ELR (cell line): ENCODE measurements around the gene CLBA1.

Source experiments
- DNase-seq: peaks from one replicate; pipeline ENCODE4 v3.0.0-alpha.2; 2015; ENCODE audit warnings: low read depth

CLBA1 gene

GRCh38 chr14:105005329-105005928 lies 19.8 kb downstream of the CLBA1 start:
- no peak for DNase-seq

DNA sequence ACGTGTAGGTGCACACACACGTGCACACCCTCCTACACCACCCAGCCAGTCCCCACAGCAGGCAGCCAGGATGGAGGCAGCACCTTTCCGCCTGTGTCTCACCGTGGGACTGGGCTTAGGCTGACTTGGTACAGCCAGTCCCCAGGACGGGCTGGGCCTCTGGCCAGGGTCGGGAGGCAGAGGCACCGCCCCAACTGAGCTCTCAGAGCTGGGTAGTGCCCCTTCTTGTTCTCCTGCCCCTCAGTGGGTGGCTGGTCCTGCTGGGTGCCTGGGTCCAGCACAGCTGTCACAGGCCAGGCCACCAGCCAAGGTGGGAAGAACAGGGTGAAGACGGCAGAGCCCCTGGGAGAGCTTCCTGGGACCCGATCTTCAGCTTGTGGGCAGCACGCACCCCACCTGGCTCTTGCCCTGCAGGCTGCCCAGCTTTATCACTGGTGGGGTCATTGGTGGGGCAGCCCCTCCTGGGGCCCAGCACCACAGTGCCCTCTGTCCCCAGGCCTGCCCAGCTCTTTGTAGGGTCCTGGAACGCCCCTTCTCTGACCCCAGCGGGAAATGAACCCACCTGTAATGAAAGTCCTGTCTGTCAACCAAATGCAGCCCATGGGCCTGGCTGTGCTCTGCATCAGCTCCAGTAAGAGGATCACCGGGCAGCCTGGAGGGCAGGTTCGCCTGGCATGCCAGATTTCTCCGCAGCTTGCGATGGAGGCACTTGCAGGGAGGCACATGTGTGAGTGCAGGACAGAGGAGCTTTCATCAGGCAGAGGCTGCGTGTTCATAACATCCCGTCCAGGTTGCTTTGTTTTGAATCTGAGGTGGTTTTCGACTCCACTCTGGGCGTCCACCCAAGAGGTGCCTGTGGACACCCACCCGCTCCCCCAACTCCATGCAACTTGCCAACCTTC lies 20.6 kb downstream of the CLBA1 start:
- no peak for DNase-seq

GRCh38 chr14:105006831-105007592 lies 21.4 kb downstream of the CLBA1 start:
- no peak for DNase-seq

DNA sequence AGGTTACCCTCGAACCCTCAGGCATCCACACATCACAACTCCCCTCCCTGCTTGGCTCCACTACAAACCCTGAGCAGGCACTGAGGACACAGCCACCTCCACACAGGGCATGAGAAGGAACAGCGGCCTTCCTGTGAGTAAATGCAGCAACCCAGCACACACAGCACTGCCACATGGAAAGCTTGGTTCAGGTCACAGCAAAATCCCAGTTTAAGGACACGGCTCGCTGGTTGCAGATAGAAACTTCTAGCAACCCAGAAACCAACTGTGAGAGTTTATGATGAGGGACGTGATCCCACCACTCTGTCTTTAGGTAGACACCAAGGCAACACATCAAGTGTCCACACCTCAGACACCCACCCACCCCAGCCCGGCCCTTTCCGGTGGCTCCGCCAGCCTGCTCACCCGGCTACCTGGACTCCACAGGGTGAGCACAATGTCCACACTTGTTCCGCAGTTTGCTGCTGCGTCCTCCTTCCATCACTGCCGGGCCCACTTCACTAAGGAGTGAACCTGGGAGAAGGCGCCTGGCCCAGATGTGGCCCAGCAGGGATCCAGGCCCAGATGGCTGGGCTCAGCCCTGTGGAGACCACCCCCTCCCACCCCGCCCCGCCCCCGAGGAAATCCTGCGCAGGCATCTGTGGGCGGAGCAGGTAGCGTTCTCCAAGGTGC lies 22.1 kb downstream of the CLBA1 start:
- no peak for DNase-seq

- no peak for DNase-seq
Measured at GRCh38 chr14:105010106-105010505, 24.5 kb downstream of the CLBA1 start.

- DNase-seq = no peak
Measured at GRCh38 chr14:105010891-105011291, 25.3 kb downstream of the CLBA1 start.

DNA sequence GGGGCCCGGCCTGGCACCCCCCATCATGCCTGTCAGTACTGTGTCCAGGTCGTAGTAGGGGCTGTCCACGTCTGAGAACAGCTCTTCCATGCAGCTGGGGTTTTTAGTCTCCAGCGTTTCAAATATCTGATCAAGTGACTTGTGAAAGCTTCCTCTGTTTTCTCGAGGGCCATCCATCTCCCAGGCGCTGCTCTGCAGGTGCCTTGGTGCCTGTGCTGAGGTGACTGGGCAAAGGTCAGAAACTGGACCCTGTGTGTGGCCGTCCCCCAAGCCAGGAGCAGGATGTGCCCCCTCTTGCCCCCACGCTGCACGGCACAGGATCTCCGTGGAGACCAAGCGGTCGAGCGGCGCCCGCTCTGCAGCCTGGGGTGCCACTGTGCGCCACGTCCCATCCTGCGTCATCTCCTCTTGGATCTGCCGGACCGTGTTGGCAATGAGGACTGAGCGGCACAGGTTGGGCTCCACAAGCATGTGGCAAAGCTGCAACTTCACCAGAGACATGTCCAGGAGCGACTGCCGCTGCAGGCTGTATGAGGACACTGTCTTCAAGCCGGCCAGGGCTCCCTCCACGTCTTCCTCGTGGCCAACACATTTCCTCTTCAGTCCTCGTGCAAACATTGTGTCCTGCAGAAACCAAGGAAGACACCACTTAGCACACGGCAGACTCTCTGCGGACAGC lies 25.9 kb downstream of the CLBA1 start:
- no peak for DNase-seq

GRCh38 chr14:105012171-105012985 lies 26.8 kb downstream of the CLBA1 start:
- DNase-seq = no peak

DNA sequence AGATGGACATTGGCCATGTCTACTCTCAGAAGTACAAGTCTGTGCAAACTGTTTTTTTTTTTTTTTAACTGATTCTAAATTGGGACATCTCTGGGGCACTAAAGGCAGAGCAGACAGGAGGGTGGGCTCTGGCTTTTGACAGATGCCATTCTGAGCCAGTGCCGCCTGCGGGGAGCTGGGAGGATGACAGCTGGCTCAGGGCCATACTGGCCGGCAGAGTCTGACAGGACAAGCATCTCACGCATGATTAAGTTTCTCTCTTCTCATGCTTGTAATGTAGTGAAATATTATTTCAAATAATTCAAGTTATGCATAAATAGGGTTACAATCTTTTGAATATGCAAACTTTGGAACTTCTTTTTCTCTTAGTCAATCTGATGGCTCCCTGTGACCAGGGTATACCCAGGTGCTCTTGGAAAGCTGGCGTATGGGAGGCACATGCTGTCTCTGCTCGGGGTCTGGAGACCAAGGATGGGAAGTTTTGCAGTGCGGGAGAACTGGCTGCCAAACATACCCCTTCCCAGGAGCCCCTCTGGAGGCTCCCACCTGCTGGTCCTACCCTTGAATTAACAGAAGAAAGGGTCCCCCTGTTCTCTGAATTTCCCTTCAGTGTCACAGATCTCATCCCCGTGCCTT lies 27.7 kb downstream of the CLBA1 start:
- DNase-seq = no peak

- DNase-seq = no peak
Measured at GRCh38 chr14:105014032-105014431, 28.4 kb downstream of the CLBA1 start.

DNA sequence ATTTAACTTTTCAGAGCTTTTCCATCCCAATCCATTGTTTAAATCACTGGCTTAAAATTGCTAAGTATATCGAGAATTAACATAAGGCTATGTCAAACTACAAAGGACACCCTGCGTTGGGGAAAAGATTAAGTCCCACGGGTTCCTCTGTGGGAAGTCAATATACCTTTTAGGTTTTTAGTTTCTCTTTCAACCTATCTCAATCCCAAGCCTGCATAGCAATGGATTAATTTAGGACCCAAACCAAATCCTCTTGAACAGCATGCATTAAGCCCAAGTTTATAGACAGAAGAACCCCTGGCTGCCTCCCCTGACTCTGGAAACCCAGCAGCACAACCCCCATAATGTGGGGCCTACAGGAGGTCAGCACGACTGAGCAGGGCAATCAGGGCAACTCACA lies 29.0 kb downstream of the CLBA1 start:
- no peak for DNase-seq

DNA sequence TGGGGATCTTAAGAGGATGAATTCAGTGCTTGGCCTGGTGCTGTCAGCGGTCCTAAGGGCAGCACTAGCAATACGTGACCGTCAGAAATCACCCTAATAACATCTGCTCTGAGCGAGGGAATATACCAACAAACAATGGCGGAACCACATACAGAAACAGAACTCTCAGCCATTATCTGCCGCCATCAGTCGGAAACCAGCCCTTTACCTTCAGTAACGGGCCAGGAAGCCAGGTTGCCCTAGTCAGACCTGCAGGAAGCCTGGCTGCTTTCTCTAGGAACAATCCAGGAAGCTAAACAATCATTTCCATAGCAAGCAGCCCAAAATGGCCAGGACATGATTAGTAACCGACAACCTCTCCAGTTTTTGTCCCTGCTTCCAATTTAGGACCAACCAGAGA lies 29.7 kb downstream of the CLBA1 start:
- no peak for DNase-seq

DNA sequence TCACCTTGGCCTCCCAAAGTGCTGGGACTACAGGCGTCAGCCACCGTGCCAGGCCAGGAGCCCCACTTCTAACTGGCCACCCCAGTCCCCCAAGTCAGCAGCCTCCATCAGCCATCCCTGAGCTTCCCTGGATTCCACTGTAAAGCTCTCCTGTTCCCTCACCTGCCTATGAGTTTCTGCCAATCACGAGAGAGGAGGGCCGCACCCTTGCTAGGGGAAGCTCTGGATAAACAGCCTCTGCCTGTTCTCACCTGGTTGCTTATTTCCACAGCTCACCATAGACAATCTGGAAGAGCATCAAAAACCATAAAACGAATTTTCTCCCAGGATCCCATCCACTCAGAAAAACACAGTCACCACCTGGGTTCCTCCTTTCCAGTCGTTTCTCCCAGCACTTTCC lies 30.3 kb downstream of the CLBA1 start:
- no peak for DNase-seq

DNA sequence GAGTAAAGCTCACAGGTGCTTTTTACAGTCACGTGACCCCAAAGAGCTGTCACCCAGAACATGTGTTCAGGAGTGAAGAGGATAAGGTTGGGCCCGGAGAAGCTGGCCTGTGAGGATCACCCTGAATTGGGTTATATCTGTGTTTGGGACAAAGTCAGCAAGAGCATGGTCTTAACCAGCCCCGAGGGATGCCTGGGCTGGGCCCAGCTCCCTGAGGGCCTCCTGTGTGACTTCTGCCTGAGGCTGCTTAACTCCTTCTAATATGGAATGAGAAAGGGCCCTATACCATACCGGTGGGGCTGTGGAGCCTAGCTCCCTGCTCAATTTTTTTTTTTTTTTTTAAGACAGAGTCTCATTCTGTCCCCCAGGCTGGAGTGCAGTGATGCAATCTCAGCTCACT lies 32.8 kb downstream of the CLBA1 start:
- no peak for DNase-seq

DNA sequence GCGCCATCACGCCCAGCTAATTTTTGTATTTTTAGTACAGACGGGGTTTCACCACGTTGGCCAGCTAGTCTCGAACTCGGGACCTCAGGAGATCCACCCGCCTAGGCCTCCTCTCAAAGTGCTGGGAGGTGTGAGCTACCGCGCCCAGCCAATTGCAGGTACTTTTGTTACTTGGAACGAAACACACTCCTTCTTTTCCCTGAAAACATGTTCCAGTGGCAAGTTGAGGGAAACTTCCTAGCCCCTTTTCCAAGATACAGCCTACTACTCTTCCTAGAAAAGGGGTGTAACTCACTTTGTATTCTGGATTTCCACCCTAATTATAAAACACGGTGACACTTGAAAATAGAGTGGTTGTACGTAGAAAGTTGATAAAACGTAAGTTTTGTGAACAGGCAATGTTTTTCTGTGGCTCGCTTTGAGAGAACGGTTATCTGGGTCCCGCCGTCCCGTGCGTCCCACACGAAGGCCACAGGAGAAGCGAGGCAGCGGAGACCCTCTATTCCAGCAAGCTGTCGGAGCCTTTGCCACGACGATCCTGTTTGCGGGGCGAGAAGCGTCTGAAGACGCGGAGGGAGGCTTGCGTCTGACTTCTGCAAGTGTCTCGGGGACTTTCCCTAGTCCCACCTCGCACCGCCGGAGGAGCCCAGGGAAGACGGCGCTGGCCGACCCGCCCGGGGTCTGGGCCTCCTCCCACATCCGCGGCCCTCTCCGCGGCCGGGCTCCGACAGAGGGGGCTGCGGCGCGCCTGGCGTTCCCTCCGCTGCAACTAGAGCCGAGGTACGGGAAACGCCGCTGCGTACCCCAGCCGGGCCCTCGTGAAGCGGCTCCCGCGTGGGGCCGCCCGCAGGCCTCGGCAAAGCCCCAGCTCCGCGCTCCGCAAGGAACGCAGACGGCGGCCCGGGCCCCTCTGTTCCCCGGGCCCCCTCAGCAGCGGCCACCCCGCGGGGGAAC lies 34.5 kb downstream of the CLBA1 start:
- DNase-seq = peak; percentile 57

GRCh38 chr14:105020815-105021655 lies 35.4 kb downstream of the CLBA1 start, which contains the start of gene CDCA4:
TSS of gene CDCA4 (minus strand) at chr14:105021083. CDS start at chr14:105011929, 9,154 bp downstream.
- DNase-seq = peak; percentile 99

DNA sequence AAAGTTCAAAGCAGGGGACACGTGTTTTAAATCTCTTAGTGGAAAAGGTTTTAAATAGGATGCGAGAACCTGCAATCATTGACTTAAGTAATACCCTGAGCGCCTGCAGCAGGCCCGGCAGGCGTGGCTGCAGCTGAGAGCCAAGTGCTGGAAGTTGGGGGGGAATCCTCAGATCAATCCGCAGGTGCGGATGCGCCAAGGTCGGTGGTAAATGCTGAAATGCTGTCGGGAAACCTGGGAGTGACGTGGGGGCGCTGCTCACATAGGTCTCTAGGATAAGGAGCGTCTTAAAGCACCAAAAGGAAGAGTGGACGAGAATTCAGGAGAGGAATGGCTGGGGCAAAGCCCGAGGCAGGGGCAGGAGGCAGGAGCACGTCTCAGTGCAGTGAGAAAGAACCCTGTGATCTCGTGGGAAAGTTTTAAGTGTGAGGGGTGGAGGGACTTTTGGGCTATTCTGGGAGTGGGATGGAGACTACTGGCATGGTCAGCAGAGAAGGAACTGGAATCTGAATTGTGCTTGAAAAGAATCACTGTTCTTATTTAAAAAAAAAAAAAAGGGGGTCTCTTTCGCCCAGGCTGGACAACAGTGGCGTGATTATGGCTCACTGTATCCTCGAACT lies 36.2 kb downstream of the CLBA1 start:
- peak; percentile 70 for DNase-seq

DNA sequence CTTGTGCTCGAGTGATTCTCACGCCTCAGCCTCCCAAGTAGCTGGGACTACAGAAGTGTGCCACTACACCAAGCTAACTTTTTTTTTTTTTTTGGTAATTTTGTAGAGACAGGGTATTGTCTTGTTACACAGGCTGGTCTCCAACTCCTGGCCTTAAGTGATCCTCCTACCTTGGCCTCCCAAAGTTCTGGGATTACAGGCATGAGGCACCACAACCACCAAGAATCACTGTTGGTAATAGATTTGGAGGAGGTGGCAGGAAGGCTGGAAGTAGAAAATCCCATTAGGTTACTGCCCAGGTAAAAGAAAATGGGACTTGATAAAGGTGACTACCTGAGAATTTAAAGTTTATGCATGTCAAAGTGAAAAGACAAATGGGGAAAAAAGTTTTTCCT lies 36.7 kb downstream of the CLBA1 start:
- DNase-seq = peak; percentile 56
